Astrocyte (in vitro differentiated cells and primary cell): ENCODE results near the gene MYBPC1.

Experiments used
- EZH2 ChIP-seq: IDR thresholded peaks from 2 replicates; pipeline ENCODE4 v1.6.1; 2012; ENCODE audit warnings: mild to moderate bottlenecking, low read length, inconsistent platforms; ENCODE audit not compliant: insufficient read depth
- TF ChIP-seq, protein P1 (sequence below): IDR thresholded peaks from 2 replicates; pipeline ENCODE4 v1.5.1; 2011; ENCODE audit warnings: low read depth, mild to moderate bottlenecking, inconsistent platforms, low read length, moderate library complexity; ENCODE audit not compliant: insufficient read depth

DNA sequence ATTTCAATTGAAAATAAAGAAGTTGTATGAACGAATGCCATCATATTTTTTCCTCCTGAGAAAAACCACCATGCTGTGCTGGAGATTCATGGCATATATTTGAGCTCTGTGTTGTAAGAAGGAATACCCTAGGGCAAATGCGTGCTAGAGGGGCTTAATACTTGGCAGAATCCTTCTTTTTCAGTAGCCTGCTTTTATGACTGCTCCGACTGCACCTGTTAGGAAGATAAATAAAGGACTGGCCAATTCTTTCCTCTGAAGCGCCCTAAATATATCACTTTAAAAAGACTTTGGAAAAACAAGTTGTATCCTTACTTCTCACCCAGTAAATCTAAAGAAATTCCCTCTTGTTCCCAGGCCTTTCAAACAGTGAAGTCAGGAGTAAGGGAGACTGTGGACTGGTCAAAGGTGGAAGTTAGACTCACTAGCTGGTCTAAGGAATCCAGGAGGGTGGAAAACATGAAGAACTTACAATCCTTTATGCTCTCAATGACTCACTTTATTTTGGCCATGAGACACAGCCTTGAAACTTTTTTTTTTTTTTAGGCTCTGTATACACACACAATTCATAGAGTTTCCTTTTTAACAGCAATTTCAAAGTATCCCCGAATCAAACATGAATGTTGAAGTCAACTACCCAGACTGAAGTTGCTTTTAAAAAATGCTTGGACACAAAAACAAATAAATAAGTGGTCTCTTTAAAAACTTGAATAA lies 5.2 kb downstream of the MYBPC1 start:
- TF ChIP-seq, protein P1, sequence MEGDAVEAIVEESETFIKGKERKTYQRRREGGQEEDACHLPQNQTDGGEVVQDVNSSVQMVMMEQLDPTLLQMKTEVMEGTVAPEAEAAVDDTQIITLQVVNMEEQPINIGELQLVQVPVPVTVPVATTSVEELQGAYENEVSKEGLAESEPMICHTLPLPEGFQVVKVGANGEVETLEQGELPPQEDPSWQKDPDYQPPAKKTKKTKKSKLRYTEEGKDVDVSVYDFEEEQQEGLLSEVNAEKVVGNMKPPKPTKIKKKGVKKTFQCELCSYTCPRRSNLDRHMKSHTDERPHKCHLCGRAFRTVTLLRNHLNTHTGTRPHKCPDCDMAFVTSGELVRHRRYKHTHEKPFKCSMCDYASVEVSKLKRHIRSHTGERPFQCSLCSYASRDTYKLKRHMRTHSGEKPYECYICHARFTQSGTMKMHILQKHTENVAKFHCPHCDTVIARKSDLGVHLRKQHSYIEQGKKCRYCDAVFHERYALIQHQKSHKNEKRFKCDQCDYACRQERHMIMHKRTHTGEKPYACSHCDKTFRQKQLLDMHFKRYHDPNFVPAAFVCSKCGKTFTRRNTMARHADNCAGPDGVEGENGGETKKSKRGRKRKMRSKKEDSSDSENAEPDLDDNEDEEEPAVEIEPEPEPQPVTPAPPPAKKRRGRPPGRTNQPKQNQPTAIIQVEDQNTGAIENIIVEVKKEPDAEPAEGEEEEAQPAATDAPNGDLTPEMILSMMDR = no peak
- TF ChIP-seq EZH2 = no peak
